VCaP (cell line): ENCODE results near the gene GDI2.
"Not testable (repeated sequence)": the region's sequence is repeated elsewhere in the genome, so short reads cannot be mapped to it uniquely, and the experiment has no call there.

Experiments
- H3K27ac ChIP-seq: fragments of 450-650 bp; 2 replicates; pipeline ENCODE4 v1.5.1; 2017
- TF ChIP-seq, protein P1 (sequence below): fragments of 450-650 bp; conservative IDR thresholded peaks from 2 replicates; pipeline ENCODE4 v1.5.1; 2017; ENCODE audit warnings: mild to moderate bottlenecking, moderate library complexity

GDI2 gene

DNA sequence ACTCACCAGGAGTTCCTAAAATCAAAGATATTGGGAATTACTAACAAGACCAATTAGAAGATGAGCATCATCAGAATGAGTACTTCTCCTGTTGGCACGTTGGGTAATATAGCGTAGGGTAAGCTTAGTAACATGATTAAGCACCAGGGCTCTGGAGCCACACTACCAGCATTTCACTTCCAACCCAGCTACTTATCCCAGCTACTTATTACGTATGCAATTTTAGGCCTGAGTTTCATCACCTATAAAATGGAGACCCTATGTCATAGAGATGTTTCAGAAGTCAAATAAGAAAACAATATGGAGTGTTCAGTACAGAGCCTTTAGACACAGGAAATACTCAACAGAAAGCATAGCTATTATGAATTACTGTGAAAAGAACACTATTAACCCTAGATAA, 19.0 kb downstream of the GDI2 start:
- TF ChIP-seq, protein P1, sequence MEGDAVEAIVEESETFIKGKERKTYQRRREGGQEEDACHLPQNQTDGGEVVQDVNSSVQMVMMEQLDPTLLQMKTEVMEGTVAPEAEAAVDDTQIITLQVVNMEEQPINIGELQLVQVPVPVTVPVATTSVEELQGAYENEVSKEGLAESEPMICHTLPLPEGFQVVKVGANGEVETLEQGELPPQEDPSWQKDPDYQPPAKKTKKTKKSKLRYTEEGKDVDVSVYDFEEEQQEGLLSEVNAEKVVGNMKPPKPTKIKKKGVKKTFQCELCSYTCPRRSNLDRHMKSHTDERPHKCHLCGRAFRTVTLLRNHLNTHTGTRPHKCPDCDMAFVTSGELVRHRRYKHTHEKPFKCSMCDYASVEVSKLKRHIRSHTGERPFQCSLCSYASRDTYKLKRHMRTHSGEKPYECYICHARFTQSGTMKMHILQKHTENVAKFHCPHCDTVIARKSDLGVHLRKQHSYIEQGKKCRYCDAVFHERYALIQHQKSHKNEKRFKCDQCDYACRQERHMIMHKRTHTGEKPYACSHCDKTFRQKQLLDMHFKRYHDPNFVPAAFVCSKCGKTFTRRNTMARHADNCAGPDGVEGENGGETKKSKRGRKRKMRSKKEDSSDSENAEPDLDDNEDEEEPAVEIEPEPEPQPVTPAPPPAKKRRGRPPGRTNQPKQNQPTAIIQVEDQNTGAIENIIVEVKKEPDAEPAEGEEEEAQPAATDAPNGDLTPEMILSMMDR, result no peak
- no peak overlapping the region for H3K27ac ChIP-seq

DNA sequence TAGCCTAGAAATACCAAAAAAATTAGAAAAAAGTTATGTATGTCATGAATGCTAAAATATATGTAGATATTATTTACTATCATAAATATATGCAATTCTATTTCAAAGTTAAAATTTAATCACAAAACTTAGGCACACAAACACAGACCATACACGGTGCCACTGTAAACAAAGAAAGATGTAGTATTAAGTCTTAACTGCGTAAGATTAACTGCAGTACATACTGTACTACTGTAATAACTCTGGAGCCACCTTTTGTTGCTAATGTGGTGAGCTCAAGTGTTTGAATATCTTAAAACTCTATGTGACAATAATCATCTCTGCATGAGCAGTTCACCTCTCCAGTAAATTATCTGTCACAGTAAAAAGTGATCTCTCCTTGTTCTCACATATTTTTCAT, 23.6 kb downstream of the GDI2 start:
- TF ChIP-seq, protein P1, result no peak
- peak overlapping the region; percentile 27; the same call in 1 of the 2 replicates for H3K27ac ChIP-seq

DNA sequence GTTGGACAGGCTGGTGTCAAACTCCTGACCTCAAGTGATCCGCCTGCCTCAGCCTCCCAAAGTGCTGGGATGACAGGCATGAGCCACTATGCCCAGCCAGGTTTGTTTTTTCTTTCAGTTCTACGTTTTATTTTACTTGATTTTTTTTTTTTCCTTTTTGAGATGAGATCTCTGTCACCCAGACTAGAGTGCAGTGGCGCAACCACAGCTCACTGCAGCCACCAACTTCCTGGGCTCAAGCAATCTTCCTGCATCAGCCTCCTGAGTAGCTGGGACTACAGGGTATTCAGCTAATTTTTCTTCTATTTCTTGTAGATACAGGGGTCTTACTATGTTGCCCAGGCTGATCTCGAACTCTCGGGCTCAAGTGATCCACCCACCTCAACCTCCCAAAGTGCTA, 24.3 kb downstream of the GDI2 start:
- peak overlapping the region; percentile 27; the same call in 1 of the 2 replicates for H3K27ac ChIP-seq
- TF ChIP-seq, protein P1, result no peak

DNA sequence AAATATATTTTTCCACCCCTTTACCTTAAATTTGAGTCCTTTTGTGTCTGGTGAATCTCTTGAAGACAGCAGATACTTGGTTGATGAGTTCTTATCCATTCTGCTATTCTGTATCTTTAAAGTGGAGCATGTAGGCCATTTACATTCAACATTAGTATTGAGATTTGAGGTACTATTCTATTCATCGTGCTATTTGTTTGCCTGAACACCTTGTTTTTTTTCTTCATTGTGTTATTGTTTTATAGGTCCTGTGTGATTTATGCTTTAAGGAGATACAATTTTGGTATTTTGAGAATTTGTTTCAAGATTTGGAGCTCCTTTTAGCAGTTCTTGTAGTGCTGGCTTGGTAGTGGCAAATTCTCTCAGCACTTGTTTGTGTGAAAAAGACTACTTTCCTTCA, 29.9 kb downstream of the GDI2 start:
- no peak overlapping the region for H3K27ac ChIP-seq
- TF ChIP-seq, protein P1, result no peak

DNA sequence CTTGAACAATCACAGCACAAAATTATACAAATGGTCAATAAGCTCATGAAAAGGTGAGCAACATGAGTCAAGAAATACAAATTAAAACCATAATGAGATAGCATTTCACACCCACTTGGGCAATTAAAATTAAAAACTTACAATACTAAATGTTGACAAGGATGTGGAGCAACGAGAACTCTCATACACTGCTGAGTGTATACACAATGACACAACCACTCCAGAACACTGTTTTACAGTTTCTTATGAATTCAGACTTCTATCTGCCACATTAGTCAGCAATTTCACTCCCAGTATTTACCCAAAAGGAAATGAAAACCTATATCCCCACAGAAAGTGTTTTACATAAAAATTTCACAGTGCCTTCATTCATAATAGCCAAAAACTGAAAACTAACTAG, 31.1 kb downstream of the GDI2 start:
- TF ChIP-seq, protein P1, result no peak
- H3K27ac ChIP-seq, result no peak overlapping the region

DNA sequence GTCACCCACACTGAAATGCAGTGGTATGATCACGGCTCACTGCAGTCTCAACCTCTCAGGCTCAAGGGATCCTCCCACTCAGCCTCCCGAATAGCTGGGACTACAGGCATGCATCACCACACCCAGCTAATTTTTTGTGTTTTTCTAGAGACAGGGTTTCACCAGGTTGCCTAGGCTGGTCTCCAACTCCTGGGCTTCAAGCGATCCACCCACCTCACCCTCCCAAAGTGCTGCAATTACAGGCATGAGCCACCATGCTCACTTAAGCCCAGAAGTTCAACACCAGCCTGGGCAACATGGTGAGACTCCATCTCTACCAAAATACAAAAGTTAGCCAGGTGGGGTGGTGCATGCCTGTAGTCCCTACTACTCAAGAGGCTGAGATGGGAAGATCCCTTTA, 33.5 kb downstream of the GDI2 start:
- H3K27ac ChIP-seq, result peak overlapping the region; percentile 37; the same call in 1 of the 2 replicates
- TF ChIP-seq, protein P1, result no peak

DNA sequence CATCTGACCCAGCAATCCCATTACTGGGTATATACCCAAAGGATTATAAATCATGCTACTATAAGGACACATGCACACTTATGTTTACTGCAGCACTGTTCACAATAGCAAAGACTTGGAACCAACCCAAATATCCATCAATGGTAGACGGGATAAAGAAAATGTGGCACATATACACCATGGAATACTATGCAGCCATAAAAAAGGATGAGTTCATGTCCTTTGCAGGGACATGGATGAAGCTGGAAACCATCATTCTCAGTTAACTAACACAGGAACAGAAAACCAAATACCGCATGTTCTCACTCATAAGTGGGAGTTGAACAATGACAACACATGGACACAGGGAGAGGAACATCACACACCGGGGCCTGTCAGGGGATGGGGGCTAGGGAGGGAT, 35.5 kb downstream of the GDI2 start:
- H3K27ac ChIP-seq, result not testable (repeated sequence)

DNA sequence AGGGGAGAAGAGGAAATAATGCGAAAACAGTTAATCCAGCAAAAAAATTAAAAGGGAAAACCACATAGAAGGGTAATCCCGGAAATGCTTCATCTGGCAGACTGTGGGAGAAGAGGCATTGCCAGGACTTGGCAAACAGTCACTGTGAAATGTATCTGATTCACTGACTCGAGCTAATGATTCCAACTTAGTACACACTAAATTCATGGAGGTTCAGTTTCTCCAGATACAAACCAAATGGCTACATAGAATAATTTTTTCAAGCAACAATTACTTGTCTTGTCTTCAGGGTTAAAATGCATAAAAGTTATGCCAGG, 36.4 kb downstream of the GDI2 start:
- TF ChIP-seq, protein P1, result no peak
- H3K27ac ChIP-seq, result no peak overlapping the region
